HG02588 (cell line): Measurements from ENCODE around the gene ORC1.

Experiments used
- ATAC-seq: cut with Tn5 transposase; IDR thresholded peaks from one replicate; pipeline ENCODE4 v1.9.1; 2021; ENCODE audit warnings: mild to moderate bottlenecking, moderate library complexity; ENCODE audit not compliant: unreplicated experiment

Gene ORC1

GRCh38 chr1:52346653-52347052 is 57.6 kb downstream of the ORC1 start:
- no peak for ATAC-seq

GRCh38 chr1:52345252-52345651 is 59.0 kb downstream of the ORC1 start:
- ATAC-seq: no peak

- ATAC-seq: no peak
Observed at GRCh38 chr1:52343979-52344378, 60.2 kb downstream of the ORC1 start.

GRCh38 chr1:52341655-52342260 is 62.5 kb downstream of the ORC1 start:
- ATAC-seq: no peak

- no peak for ATAC-seq
Observed at GRCh38 chr1:52337439-52337838, 66.8 kb downstream of the ORC1 start.

GRCh38 chr1:52334906-52335528 is 69.2 kb downstream of the ORC1 start:
- ATAC-seq: no peak

- ATAC-seq: no peak
Observed at GRCh38 chr1:52332411-52332810, 71.8 kb downstream of the ORC1 start.

- no peak for ATAC-seq
Observed at GRCh38 chr1:52328615-52329014, 75.6 kb downstream of the ORC1 start.

GRCh38 chr1:52325786-52326185 is 78.4 kb downstream of the ORC1 start:
- no peak for ATAC-seq

GRCh38 chr1:52323731-52324130 is 80.5 kb downstream of the ORC1 start:
- no peak for ATAC-seq
